NCI-H2107 (cell line): ENCODE measurements around the gene PEX11B.

Experiments
- DNase-seq: peaks from one replicate; lab custom pipeline; 2025; lab: John Stamatoyannopoulos, UW

The PEX11B gene

DNA sequence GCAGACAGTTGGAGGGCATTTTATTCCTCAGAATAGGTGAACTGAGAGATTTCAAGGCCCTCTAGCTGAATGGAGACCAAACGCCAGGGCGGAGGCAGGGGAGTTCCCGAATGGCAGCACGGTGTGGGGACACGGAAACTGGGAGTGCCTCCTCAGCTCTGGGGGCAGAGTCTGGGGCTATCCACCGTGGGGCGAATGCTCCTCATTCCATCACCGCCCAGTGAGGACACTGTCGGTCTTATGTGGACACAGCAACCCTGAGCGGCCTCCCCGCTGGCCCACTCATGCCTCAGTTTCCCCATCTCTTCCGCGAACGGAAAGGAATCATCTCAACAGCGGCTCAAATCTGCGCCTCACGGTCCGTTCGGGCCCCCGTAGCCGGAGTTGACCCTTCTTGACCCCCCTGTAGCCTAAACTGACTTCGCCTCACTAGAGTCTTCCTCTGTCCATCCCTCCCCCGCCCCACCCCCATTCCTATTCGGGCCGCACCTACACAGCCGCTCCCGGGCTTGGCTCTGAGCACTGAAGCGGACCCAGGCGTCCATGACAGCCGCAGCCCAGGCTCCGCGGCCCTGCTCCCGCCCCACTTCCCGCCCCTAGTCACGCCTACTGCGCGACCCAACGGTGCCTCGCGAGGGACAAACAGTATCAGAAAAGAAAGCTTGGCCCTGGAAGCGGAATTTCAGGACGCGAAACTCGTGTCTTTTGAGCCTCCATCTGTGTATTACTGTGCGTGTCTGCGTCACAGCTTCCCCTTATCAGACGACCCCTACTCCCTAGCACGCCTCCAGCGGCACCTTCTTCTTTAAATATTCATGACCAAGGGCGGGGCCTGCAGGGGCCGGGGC lies at the start of gene PEX11B:
TSS of gene PEX11B (minus strand) at position 574 of the 848 bp plus-strand sequence. CDS start at position 545, 29 bp downstream.
- DNase-seq, result peak; percentile 84

DNA sequence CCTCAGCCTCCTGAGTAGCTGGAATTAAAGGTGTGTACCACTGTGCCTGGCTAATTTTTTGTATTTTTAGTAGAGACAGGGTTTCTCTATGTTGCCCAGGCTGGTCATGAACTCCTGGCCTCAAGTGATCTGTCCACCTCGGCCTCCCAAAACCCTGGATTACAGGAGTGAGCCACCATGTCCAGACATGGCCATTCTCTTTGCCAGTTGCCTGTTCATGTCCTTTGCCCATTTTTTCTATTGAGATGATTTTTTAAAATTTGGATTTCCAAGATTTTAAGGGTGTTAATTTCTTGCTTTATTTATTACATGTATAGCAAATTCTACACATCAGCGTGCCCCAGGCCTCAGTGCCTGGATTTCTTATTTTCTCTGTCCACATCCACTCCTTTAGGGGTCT lies 48.8 kb upstream of the PEX11B start:
- DNase-seq, result no peak

DNA sequence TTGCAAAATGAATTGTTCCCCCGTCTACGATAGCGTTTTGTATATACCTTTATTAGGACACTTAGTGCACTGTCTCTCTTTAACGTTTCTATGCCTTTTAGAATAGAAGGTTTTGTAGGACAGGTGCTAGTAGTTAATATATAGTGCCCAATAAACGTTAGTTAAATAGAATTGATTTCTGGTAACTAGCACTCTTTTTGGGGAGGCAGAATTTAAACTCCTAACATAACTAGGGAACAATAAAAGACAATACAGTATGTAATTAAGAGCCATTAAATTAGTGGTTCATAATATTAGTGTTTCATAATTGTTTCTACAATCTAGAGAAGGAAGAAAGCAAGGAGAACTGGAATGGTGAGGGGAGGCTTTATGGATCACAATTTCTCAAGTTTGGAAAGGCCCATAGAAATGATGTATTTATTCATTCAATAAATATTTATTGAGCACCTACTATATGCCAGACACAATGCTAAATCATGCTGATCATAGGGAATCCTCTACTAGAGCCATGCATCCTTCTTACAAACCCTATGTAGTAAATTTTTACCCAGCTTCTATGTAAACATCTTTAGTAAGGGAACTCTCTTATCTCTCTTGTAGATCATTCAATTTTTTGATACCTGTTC lies 46.7 kb upstream of the PEX11B start:
- DNase-seq, result no peak

- DNase-seq, result peak; percentile 92
These were observed 46.0 kb upstream of the PEX11B start, which contains the start of the genes ANKRD34A and POLR3GL for GRCh38 chr1:145964328-145965118. TSS of gene ANKRD34A (minus strand) at chr1:145964575. CDS start at chr1:145961759, 2,816 bp downstream. TSS of gene POLR3GL (plus strand) at chr1:145964690. CDS start at chr1:145974866, 10,176 bp downstream.

DNA sequence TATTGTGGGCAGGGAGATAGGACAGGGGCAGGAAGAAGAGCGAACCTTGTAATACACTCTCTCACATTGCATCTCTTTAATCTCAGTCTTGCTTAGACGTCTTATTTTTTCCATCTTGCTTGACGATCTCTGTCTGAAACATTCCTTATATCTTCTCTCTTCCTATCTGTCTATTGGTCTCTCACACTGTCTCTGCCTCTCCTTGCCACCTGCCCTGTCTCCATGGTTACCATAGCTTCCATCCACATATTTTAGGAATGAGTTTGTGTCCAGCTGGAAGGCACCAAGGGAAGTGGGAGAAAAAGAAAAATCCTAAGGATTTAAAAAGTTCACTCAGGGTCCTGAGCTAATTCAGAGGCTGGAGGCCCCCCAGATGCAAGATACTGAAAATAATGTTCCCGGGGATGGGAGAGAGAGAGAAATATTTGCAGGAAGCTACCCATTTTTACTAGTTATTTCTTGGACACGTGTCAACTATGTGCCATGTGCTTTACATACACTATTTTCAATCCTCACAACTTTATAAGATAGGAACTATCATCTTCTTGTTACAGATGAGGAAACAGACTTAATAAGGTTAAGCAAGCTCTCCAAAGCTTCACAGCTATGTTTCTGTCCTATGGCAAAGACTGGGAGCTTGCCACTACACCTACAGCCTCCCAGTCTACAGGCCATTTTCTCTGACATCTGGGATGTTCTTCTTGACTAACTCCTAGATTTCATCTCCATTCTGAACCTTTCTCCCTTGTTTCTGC lies 44.9 kb upstream of the PEX11B start:
- no peak for DNase-seq

DNA sequence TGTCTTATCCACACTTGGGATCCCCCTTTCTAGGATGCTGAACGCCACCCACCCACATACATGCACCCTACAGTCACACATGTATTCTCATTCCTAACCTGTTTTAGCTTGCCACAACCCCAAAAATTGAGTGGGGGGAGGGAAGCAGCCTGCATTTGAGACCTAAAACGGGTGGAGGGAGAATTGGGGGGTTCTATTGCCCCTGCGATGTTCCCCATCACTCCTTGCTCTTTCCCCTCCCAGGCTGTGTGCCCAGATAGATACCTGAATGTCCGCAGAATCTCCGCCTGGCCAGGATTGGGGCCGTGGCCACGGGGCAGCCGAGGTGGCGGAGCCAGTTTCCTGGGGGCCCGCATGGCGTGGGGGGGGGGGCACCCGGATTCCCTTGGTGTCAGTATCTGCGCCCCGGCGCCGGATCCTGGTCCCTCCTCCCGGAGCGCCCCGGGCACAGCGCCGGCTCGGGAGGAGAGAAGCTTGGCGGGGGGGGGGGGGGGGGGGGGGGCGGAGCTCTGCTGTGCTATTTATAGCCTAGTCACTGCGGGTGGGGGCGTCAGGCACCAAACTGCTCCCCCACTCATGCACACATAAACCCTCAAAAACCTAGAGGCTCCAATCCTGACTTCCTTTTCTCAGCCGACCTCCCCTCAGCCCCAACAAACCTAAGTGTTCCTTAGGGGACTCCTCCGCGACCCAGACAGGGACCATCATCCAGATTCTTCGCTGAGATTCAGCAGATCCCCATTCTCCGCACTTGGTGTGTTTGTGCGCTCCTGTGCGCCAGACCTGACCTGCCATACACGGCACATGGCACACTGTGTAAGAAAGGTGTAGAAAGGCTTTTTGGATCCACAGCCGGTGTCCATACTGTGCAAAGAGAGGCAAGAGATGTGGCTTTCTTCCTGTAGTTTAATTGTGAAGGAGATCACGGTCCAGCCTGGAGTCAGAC lies 43.9 kb upstream of the PEX11B start:
- DNase-seq, result no peak

DNA sequence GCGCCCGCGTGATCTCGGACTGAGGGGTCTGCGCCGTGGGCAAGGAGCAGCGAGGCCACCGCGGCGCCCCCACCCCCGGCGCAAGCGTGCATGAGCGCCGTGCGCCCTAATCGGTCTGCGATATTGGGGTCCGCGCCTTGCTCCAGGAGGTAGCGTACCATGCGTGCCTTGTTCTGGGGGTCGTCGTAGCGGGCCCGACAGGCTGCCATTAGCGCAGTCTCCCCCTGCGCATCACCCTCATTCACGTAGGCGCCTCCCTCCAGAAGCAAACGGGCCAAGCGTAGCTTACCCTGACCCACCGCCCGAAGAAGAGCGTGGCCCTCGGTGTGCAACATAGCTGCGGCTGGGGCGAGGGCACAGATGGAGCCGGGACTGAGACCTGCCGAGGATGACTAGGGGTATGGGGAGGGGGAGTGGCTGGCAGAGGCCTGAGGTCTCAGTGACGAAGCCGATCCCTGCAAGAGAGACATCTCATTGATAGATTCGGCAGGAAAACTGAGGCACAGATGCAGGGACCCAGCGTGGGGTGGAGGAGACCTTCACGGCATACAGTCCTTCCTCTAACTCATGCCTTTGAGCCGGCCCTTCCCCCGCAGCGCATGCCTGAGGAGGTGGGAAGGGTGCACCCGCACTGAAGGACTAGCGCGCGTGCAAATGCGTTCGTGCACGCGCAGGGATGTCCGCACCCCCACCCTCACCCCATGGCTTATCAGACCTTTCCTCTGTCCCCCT lies 43.1 kb upstream of the PEX11B start:
- DNase-seq, result no peak

DNA sequence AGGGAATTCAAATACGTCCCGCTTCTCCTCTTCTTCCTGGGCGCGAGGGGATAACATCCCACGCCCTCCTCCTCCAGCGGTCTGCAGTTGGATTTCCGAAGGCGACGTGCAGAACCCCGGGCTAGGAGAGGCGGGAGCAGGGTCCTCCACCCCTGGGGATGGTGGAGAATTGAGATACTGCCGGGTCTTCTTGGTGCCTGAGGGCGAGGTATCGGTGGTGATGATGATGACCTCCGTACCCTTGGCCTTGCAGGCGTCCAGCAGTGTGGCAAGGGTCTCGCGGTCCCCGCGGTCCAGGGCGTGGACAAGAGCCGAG lies 42.5 kb upstream of the PEX11B start:
- no peak for DNase-seq

DNA sequence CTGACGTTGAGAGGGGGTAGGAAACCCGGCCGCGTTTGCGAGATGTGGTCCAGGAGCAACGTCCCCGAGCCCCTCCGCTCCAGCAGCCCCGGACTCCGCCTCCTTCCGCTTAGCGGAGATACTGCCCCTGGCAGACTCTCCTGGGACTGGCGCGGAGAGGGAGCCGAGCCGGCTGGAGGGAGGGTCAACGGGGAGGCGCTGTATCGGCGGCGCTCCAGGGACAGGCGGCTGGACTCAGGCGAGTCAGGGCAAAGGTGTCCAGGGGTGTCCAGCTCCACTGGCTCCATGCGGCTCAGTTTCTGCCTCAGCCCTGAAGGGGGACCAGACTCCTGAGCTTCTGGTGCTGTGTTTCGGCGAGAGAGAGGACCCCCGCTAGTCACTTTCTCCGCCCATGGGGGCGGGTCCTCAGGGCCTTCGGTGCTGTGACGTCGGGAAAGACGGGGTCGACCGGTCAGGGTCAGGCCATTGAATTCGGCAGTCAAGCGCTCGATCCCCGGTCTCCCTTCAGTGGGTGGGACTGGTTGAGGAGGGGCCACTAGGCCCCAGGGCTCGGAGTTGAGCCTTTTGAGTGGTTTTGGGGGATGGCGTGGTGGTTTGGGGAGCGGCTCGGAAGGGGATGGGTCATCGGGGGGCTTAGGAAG lies 42.1 kb upstream of the PEX11B start:
- peak; percentile 50 for DNase-seq

GRCh38 chr1:145959957-145960467 lies 41.5 kb upstream of the PEX11B start:
- no peak for DNase-seq

GRCh38 chr1:145959333-145959732 lies 40.8 kb upstream of the PEX11B start:
- DNase-seq, result no peak

- DNase-seq, result no peak
These were observed 40.2 kb upstream of the PEX11B start for GRCh38 chr1:145958734-145959133.

DNA sequence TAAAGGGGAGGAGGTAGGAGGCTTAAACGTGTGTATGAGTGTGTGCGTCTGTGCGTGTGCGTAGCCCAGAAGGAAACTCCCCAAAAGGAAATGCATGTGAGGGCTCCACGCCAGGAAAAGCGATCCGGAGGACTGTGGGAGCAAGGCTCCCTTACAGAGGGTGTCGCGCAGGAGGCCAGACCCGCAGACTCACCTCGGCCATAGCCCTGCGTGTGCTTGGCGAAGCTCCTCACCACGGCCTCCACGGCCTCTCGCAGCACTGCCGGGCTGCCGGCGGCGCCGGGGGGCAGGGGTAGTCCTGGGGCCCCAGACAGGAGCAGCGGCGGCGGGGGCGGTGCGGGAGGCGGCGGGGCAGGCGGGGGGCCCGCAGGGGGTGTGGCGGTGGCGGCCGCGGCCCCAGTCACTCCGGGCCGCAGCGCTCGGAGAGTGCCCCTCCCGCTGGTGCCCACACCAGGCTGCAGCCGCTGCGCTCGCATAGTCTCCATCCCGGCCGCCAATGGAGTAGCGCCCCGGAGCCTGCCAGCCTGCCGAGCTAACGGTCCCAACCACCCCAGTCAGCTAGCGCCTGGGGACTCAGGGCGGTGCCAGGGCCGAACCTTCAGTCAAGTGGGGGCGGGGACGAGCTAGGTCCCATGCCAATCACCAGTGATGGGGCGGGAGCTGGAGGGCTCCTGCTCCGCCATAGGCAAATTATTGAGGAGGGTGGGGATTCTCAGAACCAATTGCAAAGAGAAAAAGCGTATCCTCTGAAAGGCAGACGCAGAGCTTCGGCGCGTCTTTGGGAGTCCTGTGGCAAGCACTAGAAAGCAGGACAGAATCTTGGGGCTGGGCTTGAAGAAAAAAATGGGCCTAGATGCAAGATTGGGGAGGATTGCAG lies 39.2 kb upstream of the PEX11B start, which contains the start of gene LIX1L:
TSS of gene LIX1L (minus strand) at position 575 of the 877 bp plus-strand sequence. CDS start at position 485, 90 bp downstream.
- DNase-seq, result peak; percentile 97

GRCh38 chr1:145956781-145957442 lies 38.4 kb upstream of the PEX11B start:
- DNase-seq, result no peak

- DNase-seq, result no peak
These were observed 37.8 kb upstream of the PEX11B start for GRCh38 chr1:145956361-145956760.

DNA sequence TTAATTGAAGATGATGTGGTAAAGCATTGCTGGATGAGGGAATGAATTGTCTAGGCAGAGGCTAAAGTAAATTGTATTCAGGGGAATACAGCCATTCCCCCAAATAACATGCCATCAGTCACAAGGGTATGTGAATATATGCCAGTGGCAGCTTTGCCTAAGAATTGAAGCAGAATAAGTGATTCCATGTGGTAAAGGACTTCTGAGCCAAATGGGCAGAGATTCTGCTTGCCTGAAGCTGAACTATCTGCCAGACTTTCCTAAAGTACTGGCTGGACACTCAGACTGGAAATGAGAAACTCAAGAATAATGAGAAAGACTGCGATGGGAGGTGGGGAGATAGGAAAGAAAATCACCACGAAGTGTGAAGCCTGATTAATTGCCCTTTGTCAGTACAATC lies 36.9 kb upstream of the PEX11B start:
- no peak for DNase-seq

DNA sequence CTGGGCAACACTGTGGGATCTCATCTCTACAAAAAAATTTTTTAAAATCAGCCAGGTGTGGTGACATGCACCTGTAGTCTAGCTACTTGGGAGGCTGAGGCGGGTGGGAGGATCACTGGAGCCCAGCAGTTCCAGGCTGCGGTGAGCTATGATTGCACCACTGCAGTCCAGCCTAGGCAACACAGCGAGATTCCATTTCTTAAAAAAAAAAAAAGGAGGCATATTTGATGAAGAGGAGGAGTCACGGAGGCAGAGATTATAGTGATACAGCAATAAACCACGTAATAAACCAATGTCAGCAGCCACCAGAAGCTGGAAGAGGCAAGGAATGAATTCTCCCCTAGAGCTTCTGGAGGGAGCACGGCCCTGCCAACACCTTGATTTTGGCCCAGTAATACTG lies 35.3 kb upstream of the PEX11B start:
- DNase-seq, result no peak

DNA sequence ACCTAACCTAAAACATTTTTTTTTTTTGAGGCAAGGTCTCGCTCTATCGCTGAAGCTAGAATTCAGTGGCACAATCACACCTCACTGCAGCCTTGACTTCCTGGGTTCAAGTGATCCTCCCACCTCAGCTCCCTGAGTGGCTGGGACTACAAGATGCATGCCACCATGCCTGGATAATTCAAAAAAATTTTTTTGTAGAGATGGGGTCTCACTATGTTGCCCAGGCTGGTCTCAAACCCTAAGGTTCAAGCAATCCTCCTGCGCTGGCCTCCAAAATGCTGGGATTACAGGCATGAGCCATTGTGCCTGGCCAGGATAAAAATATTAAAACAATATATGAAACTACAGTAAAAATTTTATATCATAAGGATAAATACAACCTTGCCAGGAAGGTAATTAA lies 34.4 kb upstream of the PEX11B start:
- DNase-seq, result no peak
